GM03348 (cell line): ENCODE measurements around the gene RRP8.

Source experiments
- DNase-seq: peaks from one replicate; pipeline ENCODE4 v3.0.0; 2012; ENCODE audit warnings: low spot score

Gene RRP8

DNA sequence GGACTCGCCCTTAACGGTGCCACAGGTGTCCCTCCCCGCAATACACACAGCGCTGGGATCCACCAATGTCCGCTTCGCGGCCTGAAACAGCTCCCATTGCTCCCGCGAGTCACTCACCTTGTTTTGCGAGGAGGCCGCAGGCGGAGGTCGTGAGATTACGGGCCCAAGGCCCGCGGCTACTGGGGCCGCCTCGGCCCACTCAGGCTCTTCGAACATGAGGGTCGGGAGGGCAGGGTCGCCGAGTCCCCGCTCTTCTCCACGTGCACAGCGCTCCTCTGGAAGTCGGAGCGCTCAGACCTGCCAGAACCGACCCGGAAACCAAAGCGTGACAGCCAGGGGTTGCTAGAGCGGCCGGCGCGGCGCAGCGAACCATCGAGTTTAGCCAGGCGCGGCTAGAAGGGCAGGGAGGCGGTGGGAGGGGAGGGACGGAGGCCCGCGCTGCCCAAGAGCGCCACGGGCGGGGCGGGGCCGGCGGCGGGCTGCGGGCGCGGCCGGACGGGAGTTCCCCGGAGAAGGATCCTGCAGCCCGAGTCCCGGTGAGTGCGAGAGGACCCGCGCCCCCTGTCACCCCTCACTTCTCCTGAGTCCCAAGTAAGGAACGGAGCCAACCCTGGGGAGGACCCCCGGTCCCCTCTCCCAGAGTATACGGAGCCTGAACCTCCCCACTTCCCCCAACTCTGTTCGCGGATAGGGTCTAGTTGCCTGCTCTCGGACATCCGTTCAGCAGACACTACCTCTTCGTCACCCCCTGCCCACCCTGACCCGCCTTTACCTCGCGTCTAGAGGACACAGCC lies at the start of gene RRP8, which contains the start of gene ILK:
RRP8 (minus strand) TSS at position 330 of the 794 bp plus-strand sequence; CDS start at position 216, 114 bp downstream.
ILK (plus strand) TSS at position 488 of the 794 bp plus-strand sequence. CDS start 498 bp downstream, outside the sequence.
- DNase-seq = peak; percentile 97

DNA sequence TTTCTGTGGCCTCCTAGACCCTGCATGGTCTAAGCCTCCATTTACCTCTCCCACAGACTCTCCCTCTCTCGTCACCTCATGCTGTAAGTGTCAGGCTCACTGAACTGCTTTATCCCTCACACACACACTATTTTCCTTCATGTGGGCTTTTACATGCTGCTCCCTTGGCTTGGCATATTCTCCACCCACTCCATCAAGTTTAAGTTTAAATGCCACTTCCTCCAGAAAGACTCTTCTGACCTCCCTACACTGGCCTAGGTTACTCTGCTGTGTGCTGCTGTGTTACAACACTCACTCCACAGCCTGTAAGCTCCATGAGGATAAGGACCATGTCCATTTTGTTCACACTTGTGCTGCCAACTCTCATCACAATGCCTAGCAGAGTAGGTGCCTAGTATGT lies 49.7 kb upstream of the RRP8 start:
- no peak for DNase-seq

DNA sequence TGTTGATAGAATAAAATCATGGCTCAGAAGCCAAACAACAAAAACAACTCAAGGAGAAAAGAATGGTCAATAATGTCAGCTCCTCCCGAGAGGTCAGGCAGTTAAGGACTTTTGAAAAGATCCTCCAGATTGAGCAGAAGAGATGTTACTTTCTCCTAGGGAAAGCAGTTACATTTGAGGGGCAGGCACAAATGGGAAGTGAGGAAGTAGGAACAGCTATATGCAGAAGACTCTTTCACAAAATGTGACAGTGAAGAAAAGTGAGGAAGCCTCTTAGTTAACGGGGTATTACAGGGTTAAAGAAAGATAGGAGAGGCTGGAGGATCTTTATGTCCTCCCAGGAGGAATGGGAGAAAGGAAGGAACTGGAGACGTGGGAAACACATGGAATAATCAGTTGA lies 48.8 kb upstream of the RRP8 start:
- no peak for DNase-seq

DNA sequence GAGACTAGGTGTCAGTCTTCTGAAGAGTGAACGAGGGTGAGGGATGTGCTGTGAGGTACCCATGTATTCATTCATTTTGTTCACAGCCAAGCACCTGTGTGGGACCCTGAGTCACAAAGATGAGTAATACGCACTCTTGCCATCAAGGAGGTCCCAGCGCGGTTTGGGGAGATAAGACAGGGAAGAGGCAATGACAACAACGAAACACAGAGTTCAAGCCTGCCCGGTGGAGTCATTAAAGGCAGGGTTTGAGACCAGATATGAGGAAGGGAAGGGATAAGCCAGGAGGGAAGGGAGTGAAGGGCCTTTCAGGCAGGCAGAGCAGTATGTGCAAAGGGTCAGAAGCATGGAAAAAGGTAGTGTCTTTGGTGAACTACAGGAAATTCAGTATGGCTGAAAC lies 47.6 kb upstream of the RRP8 start:
- no peak for DNase-seq

DNA sequence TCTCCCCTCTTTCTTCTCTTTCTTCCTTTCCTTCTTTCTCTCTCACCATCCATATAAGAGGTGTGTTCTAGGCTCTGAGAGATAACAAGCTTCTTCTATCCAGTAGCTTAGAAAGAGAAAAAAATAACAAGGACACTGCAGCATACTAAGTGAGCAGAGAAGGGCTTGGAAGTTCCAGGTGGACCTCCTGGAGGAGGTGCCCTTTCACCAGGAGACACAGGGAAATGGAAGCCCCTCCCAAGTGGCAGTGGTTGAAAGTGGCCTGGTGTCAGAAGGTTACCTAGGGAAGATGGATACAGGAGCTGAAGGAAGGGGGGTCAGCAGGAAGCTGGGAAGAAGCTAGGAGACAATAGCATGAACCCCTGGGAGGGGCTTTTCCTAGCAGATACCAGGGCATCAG lies 46.7 kb upstream of the RRP8 start:
- DNase-seq = no peak

DNA sequence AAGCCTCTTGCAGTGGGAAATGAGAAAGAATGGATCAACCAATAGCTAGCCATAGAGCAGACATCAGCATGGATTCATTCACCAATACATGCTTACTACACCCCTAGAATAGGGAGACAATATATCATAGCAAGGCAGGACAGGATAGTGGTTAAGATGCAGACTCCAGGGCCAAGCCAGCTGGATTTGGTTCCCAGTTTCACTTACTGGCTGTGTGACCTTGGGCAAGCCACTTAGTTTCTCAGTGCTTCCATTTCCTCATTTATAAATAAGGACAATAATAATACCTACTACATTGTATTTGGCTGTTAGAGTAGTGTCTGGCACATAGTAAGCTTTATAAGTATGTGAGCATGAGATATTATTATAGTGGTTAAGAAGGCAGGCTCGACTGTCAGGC lies 45.1 kb upstream of the RRP8 start:
- no peak for DNase-seq

DNA sequence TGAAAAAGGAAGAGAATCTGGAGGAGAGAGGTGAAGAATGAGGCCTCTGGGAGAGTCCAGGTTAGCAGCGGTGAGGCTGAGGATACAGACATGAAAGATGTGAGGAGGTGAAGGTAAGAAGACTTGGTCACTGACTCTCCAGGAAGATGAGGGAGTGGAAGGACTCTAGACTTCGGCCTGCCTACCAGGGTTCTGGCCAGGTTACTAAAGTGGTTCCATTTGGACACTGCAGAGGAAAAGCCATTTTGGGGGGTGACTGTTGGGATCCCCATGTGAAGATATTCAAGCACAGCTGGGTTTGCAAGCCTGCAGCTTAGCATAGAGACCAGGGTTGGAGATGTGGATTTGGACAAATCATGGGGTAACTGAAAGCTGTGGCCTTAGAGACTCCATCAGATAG lies 44.4 kb upstream of the RRP8 start:
- no peak for DNase-seq

DNA sequence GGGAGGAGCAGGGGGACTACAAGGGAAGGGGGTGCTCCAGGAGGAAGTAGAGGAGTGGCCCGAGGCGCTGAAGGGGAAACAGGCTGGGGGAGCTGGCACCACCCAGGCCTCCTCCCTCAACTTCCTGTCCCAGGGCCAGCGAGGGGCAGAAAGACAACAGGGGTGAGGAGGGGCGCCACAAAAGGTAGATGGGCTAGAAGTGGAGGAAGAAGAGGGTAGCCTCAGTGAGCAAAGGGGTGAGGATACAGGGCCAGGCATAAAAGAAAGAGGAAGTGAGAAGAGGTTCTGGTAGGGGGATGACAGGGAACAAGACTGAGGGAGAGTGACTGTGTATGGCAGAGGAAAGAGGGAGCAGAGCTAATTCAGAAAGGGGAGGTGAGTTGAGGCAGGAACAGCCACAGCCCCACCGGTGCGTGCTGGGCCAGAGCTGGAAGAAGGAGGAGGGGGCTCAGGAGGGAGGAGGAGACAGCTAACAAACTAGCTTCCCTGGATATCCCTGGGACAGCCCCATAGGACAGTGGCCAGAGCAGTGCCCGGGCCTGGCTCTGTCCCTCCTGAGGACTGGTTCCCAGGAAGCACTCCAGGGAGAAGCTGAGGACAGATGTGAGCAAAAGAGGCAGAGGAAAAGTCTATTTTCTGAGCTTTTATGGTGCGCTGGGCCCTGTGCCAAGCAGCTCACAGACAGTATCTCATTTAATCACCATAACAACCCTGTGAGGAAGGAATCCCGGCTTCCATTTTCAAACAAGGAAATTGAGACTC lies 43.7 kb upstream of the RRP8 start:
- DNase-seq = peak; percentile 53

DNA sequence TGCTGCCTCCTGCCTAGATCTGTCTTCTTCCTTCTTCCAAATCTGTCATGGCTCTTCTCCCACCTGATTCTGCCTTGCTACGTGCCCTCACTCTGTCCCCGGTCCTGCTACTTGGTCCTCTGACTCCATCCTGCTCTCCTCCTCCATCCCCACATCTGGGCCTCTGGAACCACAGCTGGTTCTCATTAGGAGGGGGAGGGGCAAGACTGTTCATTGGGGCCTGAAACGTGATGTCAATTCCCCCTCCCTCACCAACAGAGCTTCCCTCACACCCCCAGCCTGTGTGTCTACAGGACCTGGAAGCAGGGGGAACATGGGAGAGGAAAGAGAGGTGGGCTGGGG lies 43.1 kb upstream of the RRP8 start:
- peak; percentile 79 for DNase-seq

DNA sequence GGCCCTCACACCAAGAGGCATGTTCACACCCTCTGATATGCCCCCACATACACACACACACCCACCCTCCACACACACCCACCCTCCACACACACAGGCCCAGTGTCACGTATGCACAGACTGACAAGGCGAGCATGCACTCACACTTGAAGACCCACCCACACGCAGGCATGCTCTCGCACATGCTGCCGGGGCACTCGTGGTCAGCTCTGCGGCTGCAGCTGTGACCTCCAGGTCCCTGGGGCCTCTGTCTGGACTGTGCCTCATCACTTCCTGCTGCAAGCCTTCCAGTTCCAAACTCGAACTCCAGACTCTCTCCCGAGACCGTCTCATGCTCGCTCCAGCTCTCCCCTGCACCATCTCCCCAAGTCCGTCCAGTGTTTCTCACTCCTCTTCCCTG lies 42.7 kb upstream of the RRP8 start:
- DNase-seq = peak; percentile 84

DNA sequence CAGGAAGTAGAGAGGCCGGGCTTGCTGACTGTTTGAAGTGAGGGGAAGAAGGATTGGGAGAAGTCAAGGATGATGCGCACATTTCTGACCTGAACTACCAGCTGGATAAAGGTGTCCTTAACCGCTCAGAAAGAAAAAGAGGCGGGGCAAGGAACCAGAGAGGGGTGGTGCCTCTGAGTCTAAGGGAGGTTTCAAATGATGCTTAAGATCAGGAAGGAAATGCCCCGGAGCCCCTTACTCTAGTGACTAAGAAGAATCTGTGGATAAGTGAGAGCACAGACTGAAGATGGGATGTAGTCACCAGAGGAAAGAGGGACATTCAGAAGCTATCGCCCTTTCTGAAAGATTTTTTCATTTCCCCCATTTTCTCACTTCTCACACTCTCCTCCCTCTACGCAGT lies 39.5 kb upstream of the RRP8 start:
- DNase-seq = no peak

DNA sequence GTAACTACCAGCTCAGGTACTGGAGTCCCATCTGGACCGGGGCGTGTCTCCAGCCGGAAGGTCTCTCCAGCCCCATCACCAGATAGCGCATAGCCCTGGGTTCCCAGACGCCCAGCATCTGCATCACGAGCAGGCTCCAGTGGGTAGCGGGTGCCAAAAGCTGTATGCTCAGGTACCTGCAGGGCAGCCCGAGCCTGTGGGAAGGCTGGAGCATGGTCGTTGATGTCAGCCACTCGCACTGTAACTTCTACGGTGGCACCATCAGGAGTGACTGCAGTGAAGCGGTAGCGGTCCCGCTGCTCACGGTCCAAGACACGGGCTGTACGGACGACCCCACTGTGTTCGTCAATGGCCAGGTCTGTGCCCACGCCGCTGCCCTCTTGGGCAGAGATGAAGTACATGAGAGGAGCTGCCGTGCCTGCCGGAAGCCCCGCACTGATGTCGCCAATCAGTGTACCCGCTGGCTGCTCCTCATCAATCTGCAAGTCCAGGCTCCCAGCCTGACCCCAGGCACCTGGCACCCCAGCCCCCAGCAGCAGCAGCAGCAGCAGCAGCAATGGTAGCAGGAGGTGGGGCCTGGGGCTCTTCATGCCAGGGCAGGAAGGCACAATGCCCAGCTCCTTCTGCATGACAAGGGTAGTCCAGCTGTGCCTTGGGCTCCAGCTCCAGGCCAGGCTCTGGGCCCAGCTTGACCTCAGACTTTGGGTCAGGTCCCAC lies 37.7 kb upstream of the RRP8 start:
- no peak for DNase-seq

DNA sequence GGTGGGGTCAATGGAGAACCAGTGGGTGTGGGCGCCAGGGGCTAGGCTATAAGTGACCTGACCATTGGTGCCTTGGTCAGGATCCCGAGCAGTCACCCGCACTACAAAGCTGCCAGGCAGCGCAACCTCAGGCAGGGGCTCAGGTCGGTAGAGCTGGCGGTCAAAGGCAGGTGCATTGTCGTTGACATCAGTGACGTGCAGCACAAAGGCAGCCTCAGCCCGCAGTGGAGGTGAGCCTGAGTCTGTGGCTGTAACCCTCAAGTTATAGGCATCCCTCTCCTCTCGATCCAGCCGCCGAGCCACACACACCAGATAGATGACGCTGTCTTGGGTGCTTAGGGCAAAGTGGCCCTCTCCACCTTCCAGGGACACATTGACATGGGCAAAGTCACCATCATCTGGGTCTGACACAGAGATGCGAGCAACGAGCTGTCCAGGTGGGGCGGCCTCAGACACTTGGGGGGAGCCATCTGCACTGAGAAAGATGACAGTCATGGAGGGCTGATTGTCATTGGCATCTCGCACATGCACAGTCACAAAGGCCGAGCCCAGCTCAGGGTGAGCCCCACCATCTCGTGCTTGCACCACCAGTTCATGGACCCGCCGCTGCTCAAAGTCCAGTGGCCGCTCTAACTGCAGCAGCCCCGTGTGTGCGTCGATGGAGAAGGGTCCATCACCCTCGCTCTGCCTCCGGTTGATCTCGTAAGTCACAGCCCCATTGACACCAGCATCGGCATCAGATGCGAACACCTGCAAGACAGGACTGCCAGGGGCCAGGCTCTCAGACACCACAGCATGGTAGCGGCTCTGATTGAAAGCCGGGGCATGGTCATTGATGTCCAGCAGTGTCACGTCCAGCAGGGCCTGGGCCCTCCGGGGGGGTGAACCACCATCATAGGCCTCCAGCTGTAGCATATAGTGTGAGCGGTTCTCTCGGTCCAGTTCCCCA lies 36.9 kb upstream of the RRP8 start:
- no peak for DNase-seq

DNA sequence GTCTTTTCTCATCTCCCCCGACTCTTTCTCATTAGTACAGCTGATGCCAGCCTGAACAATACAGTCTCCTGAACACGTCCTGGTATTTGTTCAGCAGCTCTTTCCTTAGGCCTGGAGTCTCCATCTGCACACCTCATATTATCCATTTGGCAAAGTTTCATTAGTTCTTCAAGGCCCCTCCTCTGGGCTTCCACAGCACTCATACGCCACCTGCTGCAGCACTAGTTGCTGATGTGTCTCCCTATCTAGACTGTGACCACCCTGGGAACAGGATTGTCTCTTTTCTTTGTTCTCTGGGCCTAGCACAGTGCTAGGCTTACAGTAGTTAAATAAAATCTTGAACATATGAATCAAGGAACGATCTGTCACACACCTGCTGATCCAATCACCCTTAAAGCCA lies 35.0 kb upstream of the RRP8 start:
- no peak for DNase-seq

DNA sequence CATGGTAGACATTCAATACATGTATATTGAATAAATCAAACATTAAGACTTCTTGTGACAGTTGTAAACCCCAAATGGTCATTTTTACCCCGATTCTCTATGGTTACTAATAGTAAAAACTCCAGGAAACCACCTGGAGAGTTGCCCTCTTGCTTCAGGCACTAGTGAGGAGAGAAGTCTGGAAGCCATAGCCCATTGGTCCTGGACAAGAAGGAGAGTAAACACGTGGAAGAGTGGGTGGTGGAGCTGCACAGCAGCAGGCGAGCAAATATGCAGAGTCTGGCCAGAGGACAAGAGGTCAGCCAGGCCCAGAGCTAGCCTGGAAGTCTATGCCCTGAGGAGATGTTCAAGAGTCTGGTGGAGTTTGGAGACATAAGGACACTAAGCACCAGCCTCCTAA lies 34.5 kb upstream of the RRP8 start:
- peak; percentile 88 for DNase-seq

DNA sequence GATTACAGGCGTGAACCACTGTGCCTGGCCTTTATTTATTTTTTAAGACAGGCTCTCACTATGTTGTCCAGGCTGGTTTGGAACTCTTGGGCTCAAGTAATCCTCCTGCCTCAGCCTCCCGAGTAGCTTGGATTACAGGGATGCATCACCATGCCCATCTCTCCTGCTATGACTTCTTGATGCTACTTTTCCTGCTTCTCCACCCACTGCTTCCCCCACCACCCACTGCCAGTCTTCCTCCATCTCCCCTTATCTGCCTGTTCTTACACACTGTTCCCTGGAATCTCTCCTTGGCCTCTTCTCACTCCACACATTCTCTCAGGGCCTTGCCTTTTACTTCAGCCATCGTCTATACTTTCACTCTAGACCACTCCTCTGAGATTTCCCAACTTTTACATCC lies 33.1 kb upstream of the RRP8 start:
- DNase-seq = no peak

DNA sequence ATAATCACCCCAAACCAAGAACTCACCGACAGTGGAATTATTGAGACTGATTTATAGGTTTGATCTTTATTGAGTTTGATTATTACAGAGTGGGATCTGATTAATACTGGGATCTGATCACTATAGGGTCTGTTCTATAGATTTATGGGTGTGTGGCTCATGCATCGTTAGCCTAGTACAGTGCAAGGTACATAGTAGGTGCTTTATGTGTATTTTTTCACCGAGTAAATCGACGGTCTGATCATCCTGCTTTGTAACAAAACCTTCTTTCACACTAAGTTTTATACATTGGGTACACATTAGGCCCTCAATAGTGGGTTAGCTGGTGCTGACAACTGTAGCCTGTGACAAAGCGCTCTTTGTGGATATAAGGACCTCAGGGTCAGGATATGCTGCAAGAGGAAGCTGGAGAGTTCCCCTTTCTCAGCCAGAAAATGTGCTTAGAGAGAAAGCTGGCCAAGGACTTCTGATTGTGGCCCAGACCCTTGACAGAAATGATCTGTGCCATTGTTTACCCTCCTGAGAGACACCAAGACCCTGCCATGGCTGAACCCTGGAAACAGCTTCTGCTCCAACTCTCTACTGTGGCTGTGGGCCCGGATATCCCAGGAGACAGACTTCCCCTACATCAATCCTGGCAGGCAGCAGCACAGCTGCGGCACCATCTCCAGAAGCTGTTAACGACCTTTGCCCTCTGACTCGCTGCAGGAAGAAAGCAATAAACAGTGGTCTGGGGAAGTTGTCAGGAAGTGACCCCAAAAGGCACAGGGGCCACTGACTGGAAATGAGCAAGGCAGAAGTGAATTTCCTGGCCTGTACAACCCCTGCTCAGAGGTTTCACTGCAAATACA lies 31.9 kb upstream of the RRP8 start:
- peak; percentile 43 for DNase-seq

DNA sequence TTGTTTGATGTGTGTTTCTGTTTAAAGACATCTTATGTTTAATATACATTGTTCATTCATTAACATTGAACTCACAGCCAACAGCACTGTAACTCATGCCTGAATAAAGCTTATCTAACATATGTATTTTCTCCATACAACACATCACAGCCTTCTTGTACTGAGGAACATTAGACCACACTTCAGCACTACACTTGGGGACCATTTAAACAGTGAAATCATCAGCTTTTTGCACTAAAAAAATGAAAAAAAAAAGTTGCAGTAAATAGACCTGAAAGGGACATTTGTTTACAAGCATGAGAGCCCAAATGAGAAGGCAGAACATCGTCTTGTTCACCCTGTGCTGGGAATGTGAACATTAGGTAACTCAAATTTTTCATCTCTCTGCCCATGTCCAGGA lies 31.1 kb upstream of the RRP8 start:
- DNase-seq = no peak

DNA sequence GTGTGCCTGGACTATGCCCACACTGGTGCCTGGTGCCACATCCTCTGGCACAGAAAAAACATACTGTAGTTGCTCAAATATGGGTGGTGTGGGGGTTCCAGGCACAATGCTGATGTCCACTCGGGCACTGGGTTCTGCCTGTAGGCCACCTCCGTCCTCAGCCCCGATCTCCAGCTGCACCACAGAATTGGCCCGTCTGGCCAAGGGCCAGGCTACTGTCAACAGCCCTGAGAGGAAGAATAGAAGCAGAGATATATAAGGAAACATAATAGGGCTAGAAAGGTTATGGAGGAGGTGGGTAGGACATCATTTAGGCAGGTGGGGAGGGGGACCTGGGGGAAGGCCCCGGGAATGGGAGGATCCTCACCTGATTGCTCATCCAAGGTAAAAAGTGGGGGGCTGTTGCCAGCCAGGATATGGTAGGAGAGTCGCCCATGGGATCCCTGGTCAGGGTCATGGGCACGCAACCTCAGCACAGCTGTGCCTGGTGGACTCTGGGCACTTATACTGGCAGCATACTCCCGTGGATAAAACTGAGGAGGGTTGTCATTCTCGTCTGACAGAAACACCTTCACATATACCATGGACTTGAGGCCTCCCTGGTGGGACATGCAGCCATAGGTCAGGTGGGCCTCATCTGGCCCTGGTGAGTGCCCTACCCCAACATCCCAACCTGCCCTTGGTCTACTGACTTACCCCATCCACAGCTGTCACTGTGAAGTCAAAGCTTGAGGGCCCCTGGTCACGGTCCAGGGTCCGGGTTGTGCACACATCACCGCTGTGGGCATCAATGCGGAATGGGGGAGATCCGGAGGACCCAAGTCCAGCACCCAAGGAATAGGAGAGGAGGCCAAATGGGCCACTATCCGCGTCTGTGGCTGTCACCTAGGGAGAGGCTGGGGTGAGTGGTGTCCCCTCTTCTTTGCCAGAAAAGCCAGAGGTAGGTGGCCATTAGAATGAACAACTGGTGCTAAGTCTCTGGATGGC lies 30.3 kb upstream of the RRP8 start:
- no peak for DNase-seq
